ENCODE data around the gene PSKH1.

PSKH1 gene

DNA sequence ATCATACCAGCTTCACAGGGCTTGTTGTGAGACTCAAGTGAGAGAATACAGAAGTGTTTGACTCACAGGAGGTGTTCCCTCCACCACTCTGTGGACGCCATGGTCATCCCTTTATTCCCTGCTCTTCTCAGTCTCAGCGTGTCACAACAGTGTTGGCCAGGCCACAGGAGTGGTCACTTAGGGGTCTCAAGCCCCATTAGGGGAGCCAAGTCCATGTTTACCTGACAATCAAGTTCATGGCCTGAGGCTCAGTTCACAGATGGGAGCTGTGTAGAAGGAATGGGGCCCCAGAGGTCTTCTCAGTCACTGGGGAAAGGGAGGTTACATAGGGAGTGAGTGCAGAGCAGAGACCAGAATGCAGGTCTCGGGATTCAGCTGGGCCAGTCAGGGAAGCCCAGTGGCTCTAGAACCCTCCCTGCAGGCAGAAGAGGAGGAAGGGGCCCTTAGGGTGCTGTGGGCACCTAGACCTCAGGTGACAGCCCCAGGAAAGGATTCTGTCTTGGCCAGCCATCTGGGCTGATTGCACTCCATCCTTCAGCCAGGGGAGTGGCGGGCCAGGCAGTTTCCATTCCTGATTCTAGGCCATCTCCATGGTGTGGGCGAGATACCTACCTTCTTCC lies 36.0 kb upstream of the PSKH1 start:
- peaks cover 27% of the 10 kb centered on the region for H3K4me1 Mint-ChIP-seq
- peak overlapping the region in 1 of 3 experiments; percentile 92 for H3K27ac Mint-ChIP-seq
- peaks cover 29% of the 10 kb centered on the region for H3K36me3 Mint-ChIP-seq (ENCODE audit: low read depth)
- no peak overlapping the region for H3K4me3 Mint-ChIP-seq
- no peaks in the 10 kb centered on the region for H3K9me3 Mint-ChIP-seq
- no peaks in the 10 kb centered on the region for H3K27me3 Mint-ChIP-seq (ENCODE audit: low read depth)
- TF ChIP-seq, protein P1, sequence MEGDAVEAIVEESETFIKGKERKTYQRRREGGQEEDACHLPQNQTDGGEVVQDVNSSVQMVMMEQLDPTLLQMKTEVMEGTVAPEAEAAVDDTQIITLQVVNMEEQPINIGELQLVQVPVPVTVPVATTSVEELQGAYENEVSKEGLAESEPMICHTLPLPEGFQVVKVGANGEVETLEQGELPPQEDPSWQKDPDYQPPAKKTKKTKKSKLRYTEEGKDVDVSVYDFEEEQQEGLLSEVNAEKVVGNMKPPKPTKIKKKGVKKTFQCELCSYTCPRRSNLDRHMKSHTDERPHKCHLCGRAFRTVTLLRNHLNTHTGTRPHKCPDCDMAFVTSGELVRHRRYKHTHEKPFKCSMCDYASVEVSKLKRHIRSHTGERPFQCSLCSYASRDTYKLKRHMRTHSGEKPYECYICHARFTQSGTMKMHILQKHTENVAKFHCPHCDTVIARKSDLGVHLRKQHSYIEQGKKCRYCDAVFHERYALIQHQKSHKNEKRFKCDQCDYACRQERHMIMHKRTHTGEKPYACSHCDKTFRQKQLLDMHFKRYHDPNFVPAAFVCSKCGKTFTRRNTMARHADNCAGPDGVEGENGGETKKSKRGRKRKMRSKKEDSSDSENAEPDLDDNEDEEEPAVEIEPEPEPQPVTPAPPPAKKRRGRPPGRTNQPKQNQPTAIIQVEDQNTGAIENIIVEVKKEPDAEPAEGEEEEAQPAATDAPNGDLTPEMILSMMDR (IDR thresholded peaks at IDR 0.05; ENCODE audit: unreplicated experiment in 3 of 3), result no peak

DNA sequence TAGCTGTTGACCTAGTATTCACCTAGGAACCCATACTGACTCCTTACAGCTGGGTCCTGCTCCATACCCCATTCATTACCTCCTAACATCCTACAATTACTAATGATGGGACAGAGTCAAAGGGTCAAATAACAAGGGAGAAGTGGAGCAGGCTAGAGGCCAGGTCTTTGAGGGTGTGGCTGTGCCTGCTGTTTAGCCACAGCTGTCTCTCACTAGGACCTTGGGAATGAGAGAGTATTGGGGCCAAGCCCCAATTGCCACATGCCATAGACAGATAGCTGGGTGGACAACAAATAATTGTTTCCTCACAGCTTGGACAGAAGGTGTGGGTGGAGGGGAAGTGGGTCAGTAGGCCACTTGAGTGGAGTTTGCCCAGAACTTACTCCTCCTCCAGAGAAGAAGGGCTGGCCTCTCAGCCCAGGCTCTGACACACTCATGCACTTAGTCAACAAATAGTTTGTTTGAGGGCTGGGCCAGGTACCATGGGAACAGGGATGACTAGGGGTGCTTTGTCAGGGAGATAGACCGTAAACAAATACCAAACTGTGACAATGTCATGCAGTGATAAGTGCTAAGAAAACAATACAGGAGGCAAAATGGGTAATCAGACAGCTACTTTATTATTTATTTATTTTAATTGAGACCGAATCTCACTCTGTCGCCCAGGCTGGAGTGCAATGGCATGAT lies 35.4 kb upstream of the PSKH1 start:
- H3K9me3 Mint-ChIP-seq, result no peaks in the 10 kb centered on the region
- no peaks in the 10 kb centered on the region for H3K27me3 Mint-ChIP-seq (ENCODE audit: low read depth)
- peaks cover 28% of the 10 kb centered on the region for H3K4me1 Mint-ChIP-seq

DNA sequence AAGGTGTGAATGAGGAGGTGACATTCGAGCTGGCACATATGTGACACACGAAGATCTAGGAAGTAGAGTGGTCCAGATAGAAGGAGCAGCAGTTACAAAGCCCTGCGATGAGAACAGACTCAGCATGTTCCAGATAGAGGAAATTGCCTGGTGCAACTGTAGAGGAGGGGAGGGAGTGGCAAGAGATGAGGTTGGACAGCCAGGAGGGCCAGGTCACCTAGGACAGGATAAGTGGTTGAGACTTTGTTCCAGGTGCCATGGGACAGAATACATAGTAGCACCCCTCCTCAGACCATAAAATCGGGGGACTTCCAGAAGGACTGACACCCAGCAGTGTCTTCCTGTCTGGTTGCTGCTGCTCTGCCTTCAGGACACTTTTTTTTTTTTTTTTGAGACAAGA lies 34.6 kb upstream of the PSKH1 start:
- Mint-ChIP-seq H3K4me3 (no peak overlapping the region), H3K9me3 (no peaks in the 10 kb centered on the region), H3K36me3 (ENCODE audit: low read depth) (peaks cover 29% of the 10 kb centered on the region), H3K27ac (peak overlapping the region in 1 of 3 experiments; percentile 92), H3K27me3 (ENCODE audit: low read depth) (no peaks in the 10 kb centered on the region), H3K4me1 (peaks cover 34% of the 10 kb centered on the region)
- TF ChIP-seq, protein P1 (IDR thresholded peaks at IDR 0.05; ENCODE audit: unreplicated experiment in 3 of 3), result no peak

More for the DNA sequence above, 35.4 kb upstream of the PSKH1 start:
- peak overlapping the region; percentile 20 to 92 (median 61) for H3K27ac Mint-ChIP-seq
- peaks cover 29% of the 10 kb centered on the region for H3K36me3 Mint-ChIP-seq (ENCODE audit: low read depth)
- TF ChIP-seq, protein P1 (IDR thresholded peaks at IDR 0.05; ENCODE audit: unreplicated experiment in 3 of 3), result no peak
- no peak overlapping the region for H3K4me3 Mint-ChIP-seq

DNA sequence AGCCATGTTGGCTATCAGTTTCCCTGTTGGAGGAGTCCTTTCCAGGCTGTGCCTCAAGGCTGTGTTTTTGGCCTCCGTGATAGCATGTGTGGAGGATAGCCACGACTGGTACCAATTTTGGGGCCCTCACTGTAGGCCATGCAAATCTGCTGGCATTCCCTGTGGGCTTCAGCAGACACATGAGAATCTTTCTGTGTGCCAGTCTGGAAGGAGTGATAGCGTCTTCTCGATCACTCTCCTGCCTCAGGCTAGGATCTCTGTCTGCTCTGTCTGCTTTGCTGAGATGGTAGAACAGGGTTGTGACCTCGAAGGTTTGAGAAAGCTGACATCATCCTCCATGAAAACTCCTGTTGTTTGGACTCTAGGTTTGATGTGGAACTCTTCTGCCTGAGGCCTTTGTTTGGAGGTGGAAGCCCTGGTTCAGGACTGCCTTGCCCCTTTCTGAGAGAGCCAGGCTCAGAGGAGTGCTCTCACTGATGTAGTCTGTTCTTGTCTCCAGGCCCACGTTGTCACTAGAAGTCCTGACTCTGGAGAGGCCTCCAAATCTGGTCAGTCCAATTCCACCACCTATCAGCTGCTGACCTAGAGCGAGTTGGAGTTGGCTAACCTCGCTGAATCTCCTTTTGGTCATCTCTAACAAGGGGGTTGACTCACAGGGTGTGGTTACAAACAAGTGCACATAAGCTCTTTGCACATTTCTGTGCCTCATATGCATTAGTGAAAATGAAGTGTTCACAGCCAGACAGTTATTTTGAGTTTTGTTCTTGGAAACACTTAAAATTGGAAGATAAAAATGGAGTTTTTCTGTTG lies 32.3 kb upstream of the PSKH1 start:
- Mint-ChIP-seq H3K4me3 (no peak overlapping the region), H3K4me1 (peaks cover 35% of the 10 kb centered on the region), H3K27ac (no peak overlapping the region), H3K9me3 (no peaks in the 10 kb centered on the region), H3K27me3 (ENCODE audit: low read depth) (no peaks in the 10 kb centered on the region), H3K36me3 (ENCODE audit: low read depth) (peaks cover 35% of the 10 kb centered on the region)
- TF ChIP-seq, protein P1 (IDR thresholded peaks at IDR 0.05; ENCODE audit: unreplicated experiment in 3 of 3), result no peak

DNA sequence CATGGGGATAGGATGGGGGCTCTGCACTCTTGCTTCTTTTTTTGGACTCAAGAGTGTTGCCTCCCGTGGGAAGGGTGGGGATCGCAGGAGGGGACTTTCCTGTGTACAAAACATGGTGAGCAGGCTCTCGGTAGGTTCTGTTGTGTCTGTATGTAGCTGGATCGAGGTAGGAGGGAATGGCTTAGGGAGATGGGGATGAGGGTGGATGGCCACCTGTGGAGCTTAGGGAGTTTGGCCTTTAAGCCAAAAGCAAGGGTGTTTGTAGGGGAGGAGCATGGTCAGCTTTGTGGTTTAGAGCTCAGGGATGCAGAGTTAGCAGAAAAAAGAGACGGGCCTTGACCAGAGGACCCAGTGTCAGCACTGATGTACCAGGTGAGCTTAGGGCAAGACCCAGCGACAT lies 31.2 kb upstream of the PSKH1 start:
- Mint-ChIP-seq H3K9me3 (no peaks in the 10 kb centered on the region), H3K27me3 (ENCODE audit: low read depth) (no peaks in the 10 kb centered on the region), H3K4me1 (peaks cover 35% of the 10 kb centered on the region), H3K36me3 (ENCODE audit: low read depth) (peaks cover 36% of the 10 kb centered on the region), H3K4me3 (no peak overlapping the region), H3K27ac (no peak overlapping the region)
- TF ChIP-seq, protein P1 (IDR thresholded peaks at IDR 0.05; ENCODE audit: unreplicated experiment in 3 of 3), result no peak
